Measurements from ENCODE around the gene KCNAB1.

GRCh38 chr3:156409694-156410093 is 289.3 kb downstream of the KCNAB1 start:
- TF ChIP-seq CTCF (conservative IDR thresholded peaks at IDR 0.05 in 1 of 2, IDR thresholded peaks at IDR 0.05 in 1 of 2; ENCODE audit: extremely low read depth in 1 of 2, insufficient read depth in 1 of 2, low read depth in 1 of 2, low read length in 2 of 2) (no peak), EZH2 (IDR thresholded peaks at IDR 0.05; ENCODE audit: borderline replicate concordance, low read length) (no peak)
